ENCODE measurements around the gene DDX43. TPM values are rescaled to one million over a fixed set of nuclear protein-coding genes. Genes with fewer than 3 reads are reported as not detected.

DDX43 gene
- total and polyA plus RNA-seq, 10 of the 15 experiments (the other 5 are each of a cell fraction or from before 2014, with no cell fraction given) = 0.12 TPM; not detected in 9

DNA sequence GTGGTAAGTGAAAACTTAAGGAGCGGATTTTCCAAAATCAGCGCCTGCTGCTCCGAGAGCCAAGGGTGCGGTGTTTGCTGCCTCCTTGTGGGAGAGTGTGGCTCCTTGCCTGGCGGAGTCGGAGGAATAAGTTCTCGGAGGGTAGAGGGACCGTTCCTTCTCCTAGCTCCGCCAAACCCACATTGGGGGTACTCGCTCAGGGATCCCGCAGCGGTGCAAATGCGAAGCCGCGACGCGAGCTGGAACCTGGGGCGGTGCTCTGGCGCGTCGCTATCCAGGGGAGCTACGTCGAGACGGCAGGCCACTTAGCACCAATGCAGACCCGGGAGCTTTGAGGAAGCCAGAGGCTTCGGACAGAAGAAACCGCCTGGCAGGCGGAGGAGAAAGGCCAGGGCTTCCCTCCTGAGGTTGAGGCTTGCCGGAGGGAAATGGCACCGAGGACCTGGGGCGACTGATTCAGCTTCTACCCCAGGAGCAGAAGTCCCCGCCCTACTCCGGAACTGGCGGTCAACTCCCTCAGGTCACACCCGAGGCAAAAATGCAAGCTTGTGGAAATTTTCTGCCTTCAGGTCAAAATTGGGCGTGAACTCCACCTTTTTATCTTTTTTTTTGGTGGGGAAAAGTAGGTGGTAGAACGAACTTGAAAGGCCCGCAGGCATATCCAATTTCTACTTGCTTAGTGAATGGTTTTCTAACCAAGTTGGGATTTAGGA is 5.7 kb upstream of the DDX43 start:
- Histone ChIP-seq H3K4me3 (peak overlapping the region; percentile 51), H3K79me2 (ENCODE audit: control insufficient read depth, insufficient read depth, low read length) (no peaks in the 10 kb centered on the region), H3K27me3 (replicated peaks in 1 of 2; ENCODE audit: control insufficient read depth in 2 of 2, insufficient read depth in 2 of 2, low read length in 1 of 2) (no peaks in the 10 kb centered on the region), H3K36me3 (ENCODE audit: control insufficient read depth in 2 of 2, insufficient read depth in 2 of 2, low read length in 1 of 2) (no peaks in the 10 kb centered on the region), H3K27ac (ENCODE audit: control insufficient read depth, insufficient read depth) (no peak overlapping the region), H3K4me1 (ENCODE audit: control insufficient read depth, insufficient read depth, low read length) (no peaks in the 10 kb centered on the region), H4K20me1 (ENCODE audit: control insufficient read depth, insufficient read depth) (no peaks in the 10 kb centered on the region), H2AFZ (ENCODE audit: control insufficient read depth, low read depth, low read length) (peak overlapping the region; percentile 93), H3K9me3 (replicated peaks; ENCODE audit: control insufficient read depth, insufficient read depth, low read length) (no peaks in the 10 kb centered on the region), H3K4me2 (ENCODE audit: control insufficient read depth, insufficient read depth) (peak overlapping the region; percentile 90), H3K9ac (ENCODE audit: control insufficient read depth, insufficient read depth, low read length) (peak overlapping the region; percentile 60)
- ChIA-PET POLR2A (interaction anchor here (0.7 kb wide), 1 partner anchor 72 kb away, joined by 3 read pairs; the partner anchor contains the start of gene MTO1), RAD21 (ENCODE audit: unreplicated experiment) (interaction anchor here (0.7 to 3.0 kb wide), 12 partner anchors 13 to 773 kb away, joined by 3 to 22 read pairs (median 4); no protein-coding TSS in a partner anchor), CTCF (interaction anchor here (0.6 to 2.3 kb wide), 26 partner anchors 9 to 977 kb away, joined by 3 to 22 read pairs (median 3); no protein-coding TSS in a partner anchor), SMC1A (ENCODE audit: uncharacterized antibody, unreplicated experiment) (interaction anchor here (0.7 to 1.7 kb wide), 11 partner anchors 8 to 977 kb away, joined by 3 to 10 read pairs (median 4); partner anchors contain the start of gene MTO1)
- intact Hi-C loops (cut with micrococcal nuclease; ENCODE audit: unreplicated experiment) = loop anchor here (1.0 to 5.0 kb wide), 2 partner anchors 60 to 263 kb away; partner anchors contain the start of gene SLC17A5
- ATAC-seq = peak; percentile 92
- in situ Hi-C loops (cut with MboI) = no loop called here
- 2% methylated on average over 37 of the region's 38 CpGs for WGBS (ENCODE audit: insufficient coverage, insufficient replicate concordance, low lambda C conversion rate, missing lambda C conversion rate)
- no TSS peak for BruUV-seq (replicated peaks)
- DNase-seq (ENCODE audit: low read depth, low spot score) = no peak
- peak; percentile 84 for FAIRE-seq
- TF ChIP-seq HSF1 (IDR thresholded peaks at IDR 0.05; ENCODE audit: low read depth, low read length) = no peak
- peak; percentile 33; the same call in 1 of the 2 replicates for TF ChIP-seq POLR2A (IDR thresholded peaks at IDR 0.05; ENCODE audit: low read depth, low read length)
- 0 out of 2 replicates have a peak, but pooled peaks have one; percentile 10 for TF ChIP-seq MTA2 (IDR thresholded peaks at IDR 0.05; ENCODE audit: low read depth)
- TF ChIP-seq IKZF1 (conservative IDR thresholded peaks at IDR 0.05) = peak; percentile 67; the same call in 1 of the 2 replicates
- TF ChIP-seq, protein P1, sequence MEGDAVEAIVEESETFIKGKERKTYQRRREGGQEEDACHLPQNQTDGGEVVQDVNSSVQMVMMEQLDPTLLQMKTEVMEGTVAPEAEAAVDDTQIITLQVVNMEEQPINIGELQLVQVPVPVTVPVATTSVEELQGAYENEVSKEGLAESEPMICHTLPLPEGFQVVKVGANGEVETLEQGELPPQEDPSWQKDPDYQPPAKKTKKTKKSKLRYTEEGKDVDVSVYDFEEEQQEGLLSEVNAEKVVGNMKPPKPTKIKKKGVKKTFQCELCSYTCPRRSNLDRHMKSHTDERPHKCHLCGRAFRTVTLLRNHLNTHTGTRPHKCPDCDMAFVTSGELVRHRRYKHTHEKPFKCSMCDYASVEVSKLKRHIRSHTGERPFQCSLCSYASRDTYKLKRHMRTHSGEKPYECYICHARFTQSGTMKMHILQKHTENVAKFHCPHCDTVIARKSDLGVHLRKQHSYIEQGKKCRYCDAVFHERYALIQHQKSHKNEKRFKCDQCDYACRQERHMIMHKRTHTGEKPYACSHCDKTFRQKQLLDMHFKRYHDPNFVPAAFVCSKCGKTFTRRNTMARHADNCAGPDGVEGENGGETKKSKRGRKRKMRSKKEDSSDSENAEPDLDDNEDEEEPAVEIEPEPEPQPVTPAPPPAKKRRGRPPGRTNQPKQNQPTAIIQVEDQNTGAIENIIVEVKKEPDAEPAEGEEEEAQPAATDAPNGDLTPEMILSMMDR (IDR thresholded peaks at IDR 0.05 in 2 of 3, conservative IDR thresholded peaks at IDR 0.05 in 1 of 3; ENCODE audit: control insufficient read depth in 2 of 3, extremely low read depth in 1 of 3, insufficient read depth in 1 of 3, low read depth in 3 of 3, low read length in 3 of 3) = peak; percentile 60 to 80 (median 65)
- TF ChIP-seq ELK1 (IDR thresholded peaks at IDR 0.05; ENCODE audit: low read depth, low read length) = peak; percentile 23; the same call in 1 of the 2 replicates
- TF ChIP-seq EGR1 (IDR thresholded peaks at IDR 0.05; ENCODE audit: borderline replicate concordance in 1 of 2, low read depth in 2 of 2, low read length in 2 of 2) = no peak
- TF ChIP-seq RUNX3 (IDR thresholded peaks at IDR 0.05; ENCODE audit: low read length) = peak; percentile 3; the same call in 1 of the 2 replicates
- TF ChIP-seq RAD21 (IDR thresholded peaks at IDR 0.05; ENCODE audit: insufficient read depth, low read depth, low read length) = peak; percentile 65
- TF ChIP-seq SMC3 (IDR thresholded peaks at IDR 0.05; ENCODE audit: borderline replicate concordance, low read length) = peak; percentile 37; the same call in 1 of the 2 replicates
- no peak for TF ChIP-seq ZNF274 (IDR thresholded peaks at IDR 0.05; ENCODE audit: insufficient read depth, insufficient read length)
